ENCODE data around the gene KRTAP10-10.
"Not testable (repeated sequence)": the region's sequence is repeated elsewhere in the genome, so short reads cannot be mapped to it uniquely, and the experiment has no call there.

The KRTAP10-10 gene

GRCh38 chr21:44643741-44644310 lies 6.7 kb downstream of the KRTAP10-10 start:
- WGBS, 2 experiments (ENCODE audit: insufficient coverage in 2 of 2), result 88 to 94% methylated on average over 10 to 12 of the region's 14 CpGs
- no peak overlapping the region for H3K27ac ChIP-seq (ENCODE audit: low read depth, low read length, severe bottlenecking)
- H3K36me3 ChIP-seq (ENCODE audit: control insufficient read depth, insufficient read depth, low read length), result no peaks in the 10 kb centered on the region
- H3K9me3 ChIP-seq (ENCODE audit: control insufficient read depth, low read length), result peaks cover 18% of the 10 kb centered on the region
- H3K4me3 ChIP-seq (ENCODE audit: extremely low read depth, insufficient read depth, low read length, poor library complexity, severe bottlenecking), result no peak overlapping the region
- no peaks in the 10 kb centered on the region for H3K4me1 ChIP-seq (ENCODE audit: control insufficient read depth, insufficient read depth, low read length, poor library complexity, severe bottlenecking)

GRCh38 chr21:44644878-44645277 lies 7.7 kb downstream of the KRTAP10-10 start:
- H3K9me3 ChIP-seq (ENCODE audit: control insufficient read depth, low read length), result peaks cover 18% of the 10 kb centered on the region
- no peaks in the 10 kb centered on the region for H3K4me1 ChIP-seq (ENCODE audit: control insufficient read depth, insufficient read depth, low read length, poor library complexity, severe bottlenecking)
- no peak overlapping the region for H3K27ac ChIP-seq (ENCODE audit: low read depth, low read length, severe bottlenecking)
- H3K4me3 ChIP-seq (ENCODE audit: extremely low read depth, insufficient read depth, low read length, poor library complexity, severe bottlenecking), result no peak overlapping the region
- H3K36me3 ChIP-seq (ENCODE audit: control insufficient read depth, insufficient read depth, low read length), result no peaks in the 10 kb centered on the region
- no CpG with 5 or more reads among the region's 2 CpGs for WGBS, 2 experiments (ENCODE audit: insufficient coverage in 2 of 2)

GRCh38 chr21:44646366-44647221 lies 9.4 kb downstream of the KRTAP10-10 start, which contains the start of gene KRTAP10-11:
Gene KRTAP10-11 (plus strand): TSS chr21:44646414. CDS start chr21:44646459, 45 bp downstream.
- H3K4me1 ChIP-seq (ENCODE audit: control insufficient read depth, insufficient read depth, low read length, poor library complexity, severe bottlenecking); H3K27ac ChIP-seq (ENCODE audit: low read depth, low read length, severe bottlenecking); H3K36me3 ChIP-seq (ENCODE audit: control insufficient read depth, insufficient read depth, low read length); H3K4me3 ChIP-seq (ENCODE audit: extremely low read depth, insufficient read depth, low read length, poor library complexity, severe bottlenecking): not testable (repeated sequence)
- peaks cover 12% of the 10 kb centered on the region for H3K9me3 ChIP-seq (ENCODE audit: control insufficient read depth, low read length)
- 86 to 89% methylated on average over 14 to 19 of the region's 21 CpGs for WGBS, 2 experiments (ENCODE audit: insufficient coverage in 2 of 2)

GRCh38 chr21:44647222-44647552 lies 10.0 kb downstream of the KRTAP10-10 start:
- Histone ChIP-seq H3K4me3 (ENCODE audit: extremely low read depth, insufficient read depth, low read length, poor library complexity, severe bottlenecking) (no peak overlapping the region), H3K4me1 (ENCODE audit: control insufficient read depth, insufficient read depth, low read length, poor library complexity, severe bottlenecking) (no peaks in the 10 kb centered on the region), H3K27ac (ENCODE audit: low read depth, low read length, severe bottlenecking) (no peak overlapping the region), H3K9me3 (ENCODE audit: control insufficient read depth, low read length) (peaks cover 12% of the 10 kb centered on the region), H3K36me3 (ENCODE audit: control insufficient read depth, insufficient read depth, low read length) (no peaks in the 10 kb centered on the region)
- WGBS, 2 experiments (ENCODE audit: insufficient coverage in 2 of 2), result 75 to 86% methylated on average over 8 of the region's 8 CpGs

GRCh38 chr21:44648557-44649311 lies 11.6 kb downstream of the KRTAP10-10 start:
- H3K9me3 ChIP-seq (ENCODE audit: control insufficient read depth, low read length), result peaks cover 12% of the 10 kb centered on the region
- no peak overlapping the region for H3K4me3 ChIP-seq (ENCODE audit: extremely low read depth, insufficient read depth, low read length, poor library complexity, severe bottlenecking)
- H3K4me1 ChIP-seq (ENCODE audit: control insufficient read depth, insufficient read depth, low read length, poor library complexity, severe bottlenecking), result no peaks in the 10 kb centered on the region
- H3K36me3 ChIP-seq (ENCODE audit: control insufficient read depth, insufficient read depth, low read length), result no peaks in the 10 kb centered on the region
- WGBS, 2 experiments (ENCODE audit: insufficient coverage in 2 of 2), result 90 to 94% methylated on average over 25 to 31 of the region's 33 CpGs
- H3K27ac ChIP-seq (ENCODE audit: low read depth, low read length, severe bottlenecking), result no peak overlapping the region

GRCh38 chr21:44649521-44650100 lies 12.5 kb downstream of the KRTAP10-10 start:
- Histone ChIP-seq H3K36me3 (ENCODE audit: control insufficient read depth, insufficient read depth, low read length) (no peaks in the 10 kb centered on the region), H3K4me1 (ENCODE audit: control insufficient read depth, insufficient read depth, low read length, poor library complexity, severe bottlenecking) (no peaks in the 10 kb centered on the region), H3K9me3 (ENCODE audit: control insufficient read depth, low read length) (peaks cover 5% of the 10 kb centered on the region), H3K27ac (ENCODE audit: low read depth, low read length, severe bottlenecking) (no peak overlapping the region), H3K4me3 (ENCODE audit: extremely low read depth, insufficient read depth, low read length, poor library complexity, severe bottlenecking) (no peak overlapping the region)
- WGBS, 2 experiments (ENCODE audit: insufficient coverage in 2 of 2), result 92 to 94% methylated on average over 17 of the region's 18 CpGs

GRCh38 chr21:44650265-44650972 lies 13.3 kb downstream of the KRTAP10-10 start:
- Histone ChIP-seq H3K36me3 (ENCODE audit: control insufficient read depth, insufficient read depth, low read length) (no peaks in the 10 kb centered on the region), H3K9me3 (ENCODE audit: control insufficient read depth, low read length) (peaks cover under 1% of the 10 kb centered on the region), H3K4me1 (ENCODE audit: control insufficient read depth, insufficient read depth, low read length, poor library complexity, severe bottlenecking) (no peaks in the 10 kb centered on the region), H3K4me3 (ENCODE audit: extremely low read depth, insufficient read depth, low read length, poor library complexity, severe bottlenecking) (no peak overlapping the region), H3K27ac (ENCODE audit: low read depth, low read length, severe bottlenecking) (no peak overlapping the region)
- 92% methylated on average over 16 to 17 of the region's 20 CpGs for WGBS, 2 experiments (ENCODE audit: insufficient coverage in 2 of 2)

- Histone ChIP-seq H3K4me3 (ENCODE audit: extremely low read depth, insufficient read depth, low read length, poor library complexity, severe bottlenecking) (no peak overlapping the region), H3K36me3 (ENCODE audit: control insufficient read depth, insufficient read depth, low read length) (no peaks in the 10 kb centered on the region), H3K27ac (ENCODE audit: low read depth, low read length, severe bottlenecking) (no peak overlapping the region), H3K9me3 (ENCODE audit: control insufficient read depth, low read length) (no peaks in the 10 kb centered on the region), H3K4me1 (ENCODE audit: control insufficient read depth, insufficient read depth, low read length, poor library complexity, severe bottlenecking) (no peaks in the 10 kb centered on the region)
- 93% methylated on average over 10 to 12 of the region's 12 CpGs for WGBS, 2 experiments (ENCODE audit: insufficient coverage in 2 of 2)
Observed at GRCh38 chr21:44650973-44651675, 14.0 kb downstream of the KRTAP10-10 start.

- no peaks in the 10 kb centered on the region for H3K36me3 ChIP-seq (ENCODE audit: control insufficient read depth, insufficient read depth, low read length)
- peaks cover 10% of the 10 kb centered on the region for H3K9me3 ChIP-seq (ENCODE audit: control insufficient read depth, low read length)
- no peak overlapping the region for H3K4me3 ChIP-seq (ENCODE audit: extremely low read depth, insufficient read depth, low read length, poor library complexity, severe bottlenecking)
- H3K27ac ChIP-seq (ENCODE audit: low read depth, low read length, severe bottlenecking), result no peak overlapping the region
- H3K4me1 ChIP-seq (ENCODE audit: control insufficient read depth, insufficient read depth, low read length, poor library complexity, severe bottlenecking), result no peaks in the 10 kb centered on the region
- 80% methylated on average over 12 to 13 of the region's 14 CpGs for WGBS, 2 experiments (ENCODE audit: insufficient coverage in 2 of 2)
Observed at GRCh38 chr21:44653123-44653522, 16.0 kb downstream of the KRTAP10-10 start.

Data from mesodermal cell (in vitro differentiated cells).